K562 (cell line): ENCODE measurements around the gene MDC1. TPM values are rescaled to one million over a fixed set of nuclear protein-coding genes. Genes with fewer than 3 reads are reported as not detected.
A peak's percentile ranks its signal among the peaks of the same experiment; 100 is the strongest.

Source experiments
- ARID2 ChIP-seq: fragments of 450-650 bp; IDR thresholded peaks from 2 replicates; pipeline ENCODE4 v1.6.1; 2017; ENCODE audit warnings: antibody characterized with exemption, mild to moderate bottlenecking
- ASH1L ChIP-seq: fragments of 450-650 bp; IDR thresholded peaks from 2 replicates; pipeline ENCODE4 v1.6.1; 2018; ENCODE audit warnings: borderline replicate concordance, mild to moderate bottlenecking, low read depth; ENCODE audit not compliant: partially characterized antibody
- HDGF ChIP-seq: fragments of 450-650 bp; IDR thresholded peaks from 2 replicates; pipeline ENCODE4 v1.6.1; 2016
- NELFE ChIP-seq: IDR thresholded peaks from 2 replicates; pipeline ENCODE4 v1.6.1; 2011; ENCODE audit warnings: mild to moderate bottlenecking; ENCODE audit not compliant: insufficient read depth, insufficient read length
- NFRKB ChIP-seq: fragments of 450-650 bp; IDR thresholded peaks from 2 replicates; pipeline ENCODE4 v1.6.1; 2016; ENCODE audit warnings: low read depth
- POLR2AphosphoS5 ChIP-seq: IDR thresholded peaks from 2 replicates; pipeline ENCODE4 v1.6.1; 2011; ENCODE audit warnings: mild to moderate bottlenecking, low read depth, low read length, moderate library complexity; ENCODE audit not compliant: control insufficient read depth, insufficient read depth
- PPARD ChIP-seq: fragments of 250-450 bp; sonication (Bioruptor Pico); IDR thresholded peaks from 2 replicates; pipeline ENCODE4 v1.8.0; 2022; ENCODE audit warnings: inconsistent platforms, mild to moderate bottlenecking, moderate library complexity
- TAF15 ChIP-seq: fragments of 200-400 bp; formaldehyde crosslinking; IDR thresholded peaks from 2 replicates; pipeline ENCODE4 v1.6.1; 2017; ENCODE audit warnings: mild to moderate bottlenecking, low read depth, low read length, moderate library complexity
- TEAD4 ChIP-seq, 2 experiments: sonication (generic) in 1 of 2; formaldehyde crosslinking in 1 of 2; IDR thresholded peaks; 2 replicates each; pipeline versions ENCODE4 v1.6.1 to v1.8.0; 2012 to 2022; ENCODE audit warnings: borderline replicate concordance in 1 of 2, inconsistent platforms in 1 of 2, low read length in 1 of 2, mild to moderate bottlenecking in 1 of 2, missing genetic modification reagents in 1 of 2
- ZKSCAN3 ChIP-seq: fragments of 250-450 bp; sonication (Bioruptor Pico); IDR thresholded peaks from 2 replicates; pipeline ENCODE4 v1.4.0; 2020
- ZNF830 ChIP-seq: fragments of 250-450 bp; sonication (Bioruptor Pico); IDR thresholded peaks from 2 replicates; pipeline ENCODE4 v1.5.0; 2021; ENCODE audit warnings: mild to moderate bottlenecking
- polyA plus RNA-seq, 8 experiments: library from polyadenylated mRNA; depleted of rRNA in 4 of 8; stranded (reverse) in 5 of 8; unstranded in 3 of 8; fragments of >200 nt; fragmentation: Nextera tagmentation in 2 of 8; fragmentation: Illumina TruSeq in 1 of 8; extraction: Ambion mirVana in 2 of 8; extraction: Trizol in 1 of 8; gene quantifications; 2 replicates each; pipeline versions ENCODE4 v1.2.1 to v1.2.3, GENCODE V29; 2011 to 2014; ENCODE audit warnings: inconsistent platforms in 1 of 8, missing spikeins in 1 of 8
- total RNA-seq, 7 experiments: library from RNA; depleted of rRNA in 6 of 7; stranded (reverse); fragments of >200 nt in 6 of 7; fragmentation: Illumina TruSeq in 2 of 7; extraction: Trizol in 2 of 7; gene quantifications; 2 replicates each; pipeline versions ENCODE4 v1.2.1 to v1.2.3, GENCODE V29; 2011 to 2021; ENCODE audit warnings: low replicate concordance in 1 of 7
- TF ChIP-seq, protein P1 (sequence below): fragments of 250-450 bp; sonication (Bioruptor Pico); IDR thresholded peaks from 2 replicates; pipeline ENCODE4 v1.9.0; 2021; ENCODE audit warnings: mild to moderate bottlenecking, inconsistent platforms
- TF ChIP-seq, protein P2 (sequence below): fragments of 450-650 bp; IDR thresholded peaks from 2 replicates; pipeline ENCODE4 v1.6.1; 2018; ENCODE audit warnings: mild to moderate bottlenecking, low read depth; ENCODE audit not compliant: partially characterized antibody
- TF ChIP-seq, protein P3 (sequence below), 2 experiments: fragments of 250-450 bp in 1 of 2; fragments of 450-650 bp in 1 of 2; sonication (Bioruptor Pico) in 1 of 2; IDR thresholded peaks; 2 replicates each; pipeline versions ENCODE4 v1.6.1 to v1.8.0; 2016 to 2021; ENCODE audit warnings: mild to moderate bottlenecking in 2 of 2, moderate library complexity in 2 of 2, missing compliant biosample characterization in 1 of 2, missing genetic modification characterization in 1 of 2
- TF ChIP-seq, protein P4 (sequence below), 2 experiments: fragments of 150-350 bp in 1 of 2; IDR thresholded peaks; 2 replicates each; pipeline ENCODE4 v1.6.1; 2012 to 2016; ENCODE audit warnings: low read depth in 2 of 2, low read length in 2 of 2, mild to moderate bottlenecking in 1 of 2, moderate library complexity in 1 of 2
- TF ChIP-seq, protein P5 (sequence below), 2 experiments: fragments of 450-650 bp in 1 of 2; sonication (generic) in 1 of 2; formaldehyde crosslinking; conservative IDR thresholded peaks; 2 replicates each; pipeline versions ENCODE4 v1.4.0 to v1.8.1; 2020 to 2022; ENCODE audit warnings: mild to moderate bottlenecking in 1 of 2, missing genetic modification reagents in 1 of 2
- TF ChIP-seq, protein P6 (sequence below): sonication (generic); formaldehyde crosslinking; IDR thresholded peaks from 2 replicates; pipeline ENCODE4 v1.8.0; 2022; ENCODE audit warnings: mild to moderate bottlenecking, missing genetic modification reagents

MDC1 gene
- total and polyA plus RNA-seq, 9 of the 15 experiments (the other 6 are each of a cell fraction or from before 2014, with no cell fraction given), result 8.2 to 114 (median 20.0) TPM

DNA sequence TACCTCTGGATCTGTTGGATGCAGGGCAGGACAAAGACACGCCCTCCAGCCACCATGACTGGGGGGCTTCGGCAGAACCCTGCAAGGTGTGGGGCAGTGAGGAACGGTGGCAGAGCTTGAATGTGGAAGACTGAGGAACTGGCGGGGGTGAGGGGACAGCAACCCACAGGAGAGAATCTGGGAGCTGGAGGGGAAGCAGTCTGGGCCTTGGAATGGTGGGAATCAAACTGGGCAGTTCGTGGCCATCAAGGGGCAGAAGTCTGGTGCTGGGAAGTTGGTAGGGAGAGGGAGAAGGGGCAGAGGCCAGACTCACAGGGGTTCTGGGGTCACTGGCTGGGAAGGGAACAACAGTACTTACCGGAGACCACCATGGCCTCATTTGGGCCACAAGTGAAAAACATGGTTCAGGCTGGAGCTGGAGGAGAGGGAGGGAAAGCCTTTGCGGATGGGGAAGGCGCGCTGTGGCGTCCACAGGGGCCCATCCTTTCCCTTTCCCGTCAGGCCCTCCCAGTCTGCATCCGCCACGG, 24.8 kb upstream of the MDC1 start (continued):
- TF ChIP-seq NELFE, result no peak
- TF ChIP-seq, protein P1, sequence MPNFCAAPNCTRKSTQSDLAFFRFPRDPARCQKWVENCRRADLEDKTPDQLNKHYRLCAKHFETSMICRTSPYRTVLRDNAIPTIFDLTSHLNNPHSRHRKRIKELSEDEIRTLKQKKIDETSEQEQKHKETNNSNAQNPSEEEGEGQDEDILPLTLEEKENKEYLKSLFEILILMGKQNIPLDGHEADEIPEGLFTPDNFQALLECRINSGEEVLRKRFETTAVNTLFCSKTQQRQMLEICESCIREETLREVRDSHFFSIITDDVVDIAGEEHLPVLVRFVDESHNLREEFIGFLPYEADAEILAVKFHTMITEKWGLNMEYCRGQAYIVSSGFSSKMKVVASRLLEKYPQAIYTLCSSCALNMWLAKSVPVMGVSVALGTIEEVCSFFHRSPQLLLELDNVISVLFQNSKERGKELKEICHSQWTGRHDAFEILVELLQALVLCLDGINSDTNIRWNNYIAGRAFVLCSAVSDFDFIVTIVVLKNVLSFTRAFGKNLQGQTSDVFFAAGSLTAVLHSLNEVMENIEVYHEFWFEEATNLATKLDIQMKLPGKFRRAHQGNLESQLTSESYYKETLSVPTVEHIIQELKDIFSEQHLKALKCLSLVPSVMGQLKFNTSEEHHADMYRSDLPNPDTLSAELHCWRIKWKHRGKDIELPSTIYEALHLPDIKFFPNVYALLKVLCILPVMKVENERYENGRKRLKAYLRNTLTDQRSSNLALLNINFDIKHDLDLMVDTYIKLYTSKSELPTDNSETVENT (CRISPR knock-in tag), result no peak
- no peak for TF ChIP-seq ZNF830 (CRISPR knock-in tag)
- TF ChIP-seq NFRKB, result no peak
- peak; percentile 86; the same call in 1 of the 2 replicates for TF ChIP-seq HDGF
- peak; percentile 8 for TF ChIP-seq ASH1L
- no peak for TF ChIP-seq TEAD4 (IDR thresholded peaks at IDR 0.05; ENCODE audit: low read length)
- TF ChIP-seq TEAD4 (CRISPR knock-in tag; IDR thresholded peaks at IDR 0.05; ENCODE audit: borderline replicate concordance), result no peak
- TF ChIP-seq TAF15, result no peak
- TF ChIP-seq, protein P2, sequence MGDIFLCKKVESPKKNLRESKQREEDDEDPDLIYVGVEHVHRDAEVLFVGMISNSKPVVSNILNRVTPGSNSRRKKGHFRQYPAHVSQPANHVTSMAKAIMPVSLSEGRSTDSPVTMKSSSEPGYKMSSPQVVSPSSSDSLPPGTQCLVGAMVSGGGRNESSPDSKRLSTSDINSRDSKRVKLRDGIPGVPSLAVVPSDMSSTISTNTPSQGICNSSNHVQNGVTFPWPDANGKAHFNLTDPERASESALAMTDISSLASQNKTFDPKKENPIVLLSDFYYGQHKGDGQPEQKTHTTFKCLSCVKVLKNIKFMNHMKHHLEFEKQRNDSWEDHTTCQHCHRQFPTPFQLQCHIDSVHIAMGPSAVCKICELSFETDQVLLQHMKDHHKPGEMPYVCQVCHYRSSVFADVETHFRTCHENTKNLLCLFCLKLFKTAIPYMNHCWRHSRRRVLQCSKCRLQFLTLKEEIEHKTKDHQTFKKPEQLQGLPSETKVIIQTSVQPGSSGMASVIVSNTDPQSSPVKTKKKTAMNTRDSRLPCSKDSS, result peak; percentile 46
- TF ChIP-seq ARID2, result no peak
- TF ChIP-seq, protein P3, sequence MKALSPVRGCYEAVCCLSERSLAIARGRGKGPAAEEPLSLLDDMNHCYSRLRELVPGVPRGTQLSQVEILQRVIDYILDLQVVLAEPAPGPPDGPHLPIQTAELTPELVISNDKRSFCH (CRISPR knock-in tag; IDR thresholded peaks at IDR 0.05), result no peak
- TF ChIP-seq, protein P3 (tag; IDR thresholded peaks at IDR 0.05), result no peak
- TF ChIP-seq, protein P4, sequence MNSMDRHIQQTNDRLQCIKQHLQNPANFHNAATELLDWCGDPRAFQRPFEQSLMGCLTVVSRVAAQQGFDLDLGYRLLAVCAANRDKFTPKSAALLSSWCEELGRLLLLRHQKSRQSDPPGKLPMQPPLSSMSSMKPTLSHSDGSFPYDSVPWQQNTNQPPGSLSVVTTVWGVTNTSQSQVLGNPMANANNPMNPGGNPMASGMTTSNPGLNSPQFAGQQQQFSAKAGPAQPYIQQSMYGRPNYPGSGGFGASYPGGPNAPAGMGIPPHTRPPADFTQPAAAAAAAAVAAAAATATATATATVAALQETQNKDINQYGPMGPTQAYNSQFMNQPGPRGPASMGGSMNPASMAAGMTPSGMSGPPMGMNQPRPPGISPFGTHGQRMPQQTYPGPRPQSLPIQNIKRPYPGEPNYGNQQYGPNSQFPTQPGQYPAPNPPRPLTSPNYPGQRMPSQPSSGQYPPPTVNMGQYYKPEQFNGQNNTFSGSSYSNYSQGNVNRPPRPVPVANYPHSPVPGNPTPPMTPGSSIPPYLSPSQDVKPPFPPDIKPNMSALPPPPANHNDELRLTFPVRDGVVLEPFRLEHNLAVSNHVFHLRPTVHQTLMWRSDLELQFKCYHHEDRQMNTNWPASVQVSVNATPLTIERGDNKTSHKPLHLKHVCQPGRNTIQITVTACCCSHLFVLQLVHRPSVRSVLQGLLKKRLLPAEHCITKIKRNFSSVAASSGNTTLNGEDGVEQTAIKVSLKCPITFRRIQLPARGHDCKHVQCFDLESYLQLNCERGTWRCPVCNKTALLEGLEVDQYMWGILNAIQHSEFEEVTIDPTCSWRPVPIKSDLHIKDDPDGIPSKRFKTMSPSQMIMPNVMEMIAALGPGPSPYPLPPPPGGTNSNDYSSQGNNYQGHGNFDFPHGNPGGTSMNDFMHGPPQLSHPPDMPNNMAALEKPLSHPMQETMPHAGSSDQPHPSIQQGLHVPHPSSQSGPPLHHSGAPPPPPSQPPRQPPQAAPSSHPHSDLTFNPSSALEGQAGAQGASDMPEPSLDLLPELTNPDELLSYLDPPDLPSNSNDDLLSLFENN (IDR thresholded peaks at IDR 0.05; ENCODE audit: low read depth in 2 of 2, low read length in 2 of 2), result no peak
- TF ChIP-seq, protein P5, sequence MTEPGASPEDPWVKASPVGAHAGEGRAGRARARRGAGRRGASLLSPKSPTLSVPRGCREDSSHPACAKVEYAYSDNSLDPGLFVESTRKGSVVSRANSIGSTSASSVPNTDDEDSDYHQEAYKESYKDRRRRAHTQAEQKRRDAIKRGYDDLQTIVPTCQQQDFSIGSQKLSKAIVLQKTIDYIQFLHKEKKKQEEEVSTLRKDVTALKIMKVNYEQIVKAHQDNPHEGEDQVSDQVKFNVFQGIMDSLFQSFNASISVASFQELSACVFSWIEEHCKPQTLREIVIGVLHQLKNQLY (CRISPR knock-in tag; conservative IDR thresholded peaks at IDR 0.05), result peak in 1 of 2 experiments; percentile 55; a peak in 1 of 4 replicates
- TF ChIP-seq, protein P6, sequence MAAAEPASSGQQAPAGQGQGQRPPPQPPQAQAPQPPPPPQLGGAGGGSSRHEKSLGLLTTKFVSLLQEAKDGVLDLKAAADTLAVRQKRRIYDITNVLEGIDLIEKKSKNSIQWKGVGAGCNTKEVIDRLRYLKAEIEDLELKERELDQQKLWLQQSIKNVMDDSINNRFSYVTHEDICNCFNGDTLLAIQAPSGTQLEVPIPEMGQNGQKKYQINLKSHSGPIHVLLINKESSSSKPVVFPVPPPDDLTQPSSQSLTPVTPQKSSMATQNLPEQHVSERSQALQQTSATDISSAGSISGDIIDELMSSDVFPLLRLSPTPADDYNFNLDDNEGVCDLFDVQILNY (CRISPR knock-in tag), result 0 out of 2 replicates have a peak, but pooled peaks have one; percentile 42
- TF ChIP-seq POLR2AphosphoS5, result no peak
- no peak for TF ChIP-seq PPARD (CRISPR knock-in tag)
- TF ChIP-seq ZKSCAN3 (CRISPR knock-in tag), result no peak
